PC-9 (cell line): ENCODE measurements around the gene UNC13B. TPM values are rescaled to one million over a fixed set of nuclear protein-coding genes. Genes with fewer than 3 reads are reported as not detected.

Experiments used
- BruUV-seq: library from RNA; stranded (reverse); fragments of 400-500 nt; replicated peaks from 2 replicates; lab custom pipeline; 2021; lab: Mats Ljungman, UMichigan
- CTCF ChIA-PET: fragments of 300-600 bp; sonication (Branson Sonifier 250); formaldehyde crosslinking; loops from one replicate; lab custom pipeline; 2022; ENCODE audit warnings: antibody characterized with exemption; lab: Charles Lee
- POLR2A ChIA-PET: fragments of 300-600 bp; sonication (Branson Sonifier 250); formaldehyde crosslinking; loops from one replicate; lab custom pipeline; 2022; ENCODE audit warnings: antibody characterized with exemption; ENCODE audit not compliant: unreplicated experiment; lab: Charles Lee
- DNase-seq, 2 experiments: peaks; one replicate each; pipeline versions ENCODE4 v3.0.0 to v3.0.0-alpha.2; 2015 to 2022; ENCODE audit warnings: mixed read lengths in 1 of 2
- H2AFZ ChIP-seq: fragments of 200-600 bp; sonication (generic); 2 replicates; pipeline ENCODE4 v1.8.1; 2017; ENCODE audit warnings: antibody characterized with exemption
- H3F3A ChIP-seq: fragments of 200-600 bp; sonication (generic); 2 replicates; pipeline ENCODE4 v1.8.1; 2017; ENCODE audit warnings: antibody characterized with exemption, mild to moderate bottlenecking, low read depth; ENCODE audit not compliant: insufficient read depth
- H3K27ac ChIP-seq: fragments of 200-600 bp; sonication (generic); 2 replicates; pipeline ENCODE4 v1.6.1; 2016; ENCODE audit warnings: mixed run types
- H3K27me3 ChIP-seq: fragments of 200-600 bp; sonication (generic); 2 replicates; pipeline ENCODE4 v1.6.1; 2016; ENCODE audit warnings: low read depth, mixed run types; ENCODE audit not compliant: insufficient read depth
- H3K36me3 ChIP-seq: fragments of 200-600 bp; sonication (generic); 2 replicates; pipeline ENCODE4 v1.6.1; 2016; ENCODE audit warnings: low read depth, mixed run types
- H3K4me1 ChIP-seq: fragments of 200-600 bp; sonication (generic); replicated peaks from 2 replicates; pipeline ENCODE4 v1.6.1; 2016; ENCODE audit warnings: mixed run types; ENCODE audit not compliant: insufficient read depth
- H3K4me2 ChIP-seq: fragments of 200-600 bp; sonication (generic); 2 replicates; pipeline ENCODE4 v1.6.1; 2017; ENCODE audit warnings: mixed run types
- H3K4me3 ChIP-seq: fragments of 200-600 bp; sonication (generic); 2 replicates; pipeline ENCODE4 v1.6.1; 2016; ENCODE audit warnings: mixed run types
- H3K79me2 ChIP-seq: fragments of 200-600 bp; sonication (generic); 2 replicates; pipeline ENCODE4 v1.6.1; 2017; ENCODE audit warnings: low read depth, mixed run types
- H3K9me2 ChIP-seq: fragments of 200-600 bp; sonication (generic); 2 replicates; pipeline ENCODE4 v1.8.1; 2017; ENCODE audit warnings: mild to moderate bottlenecking; ENCODE audit not compliant: insufficient read depth
- H3K9me3 ChIP-seq: fragments of 200-600 bp; sonication (generic); 2 replicates; pipeline ENCODE4 v1.8.1; 2016; ENCODE audit warnings: low read depth; ENCODE audit not compliant: insufficient read depth
- H4K20me1 ChIP-seq: fragments of 200-600 bp; sonication (generic); 2 replicates; pipeline ENCODE4 v1.8.1; 2017; ENCODE audit not compliant: insufficient read depth
- EZH2 ChIP-seq: fragments of 200-600 bp; sonication (generic); IDR thresholded peaks from 2 replicates; pipeline ENCODE4 v1.8.0; 2017; ENCODE audit warnings: antibody characterized with exemption, low read depth
- intact Hi-C: fragments of 100-400 bp; cut with micrococcal nuclease; formaldehyde crosslinking; loops from one replicate; pipeline ENCODE4 v1.10.0; 2022; ENCODE audit not compliant: unreplicated experiment
- total RNA-seq: library from RNA; stranded (reverse); gene quantifications from 2 replicates; pipeline ENCODE4 v1.2.3, GENCODE V29; 2021
- TF ChIP-seq, protein P1 (sequence below): fragments of 200-600 bp; sonication (generic); conservative IDR thresholded peaks from 2 replicates; pipeline ENCODE4 v1.6.1; 2017; ENCODE audit warnings: mixed run types, antibody characterized with exemption, mild to moderate bottlenecking, moderate library complexity

UNC13B gene
- total RNA-seq, 1 experiment from 2014 or later = not detected

DNA sequence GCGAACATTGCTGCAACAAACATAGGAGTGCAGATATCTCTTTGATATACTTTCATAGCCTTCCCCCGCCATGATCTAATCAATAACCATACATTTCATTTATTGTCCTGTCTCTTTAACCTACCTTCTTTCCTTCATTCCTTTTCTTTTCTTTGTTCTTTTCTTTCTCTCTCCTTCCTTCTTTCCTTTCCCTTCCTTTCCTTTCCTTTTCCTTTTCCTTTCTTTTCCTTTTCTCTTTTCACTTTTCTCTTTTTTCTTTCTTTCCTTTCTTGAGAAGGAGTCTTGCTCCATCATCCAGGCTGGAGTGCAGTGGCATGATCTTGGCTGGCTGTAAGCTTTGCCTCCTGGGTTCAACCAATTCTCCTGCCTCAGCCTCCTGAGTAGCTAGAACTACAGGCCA is 100.3 kb downstream of the UNC13B start:
- Histone ChIP-seq H3K79me2 (no peaks in the 10 kb centered on the region), H3K27ac (no peak overlapping the region), H3K4me1 (no peaks in the 10 kb centered on the region), H3K9me3 (no peaks in the 10 kb centered on the region), H2AFZ (no peak overlapping the region), H4K20me1 (no peaks in the 10 kb centered on the region), H3K9me2 (no peaks in the 10 kb centered on the region), H3K36me3 (no peaks in the 10 kb centered on the region), H3K4me3 (no peak overlapping the region), H3K27me3 (no peaks in the 10 kb centered on the region), H3F3A (no peaks in the 10 kb centered on the region), H3K4me2 (no peak overlapping the region)
- no TSS peak for BruUV-seq
- ChIA-PET CTCF (no interaction called here), POLR2A (no interaction called here)
- no peak for DNase-seq
- TF ChIP-seq EZH2 = no peak
- TF ChIP-seq, protein P1, sequence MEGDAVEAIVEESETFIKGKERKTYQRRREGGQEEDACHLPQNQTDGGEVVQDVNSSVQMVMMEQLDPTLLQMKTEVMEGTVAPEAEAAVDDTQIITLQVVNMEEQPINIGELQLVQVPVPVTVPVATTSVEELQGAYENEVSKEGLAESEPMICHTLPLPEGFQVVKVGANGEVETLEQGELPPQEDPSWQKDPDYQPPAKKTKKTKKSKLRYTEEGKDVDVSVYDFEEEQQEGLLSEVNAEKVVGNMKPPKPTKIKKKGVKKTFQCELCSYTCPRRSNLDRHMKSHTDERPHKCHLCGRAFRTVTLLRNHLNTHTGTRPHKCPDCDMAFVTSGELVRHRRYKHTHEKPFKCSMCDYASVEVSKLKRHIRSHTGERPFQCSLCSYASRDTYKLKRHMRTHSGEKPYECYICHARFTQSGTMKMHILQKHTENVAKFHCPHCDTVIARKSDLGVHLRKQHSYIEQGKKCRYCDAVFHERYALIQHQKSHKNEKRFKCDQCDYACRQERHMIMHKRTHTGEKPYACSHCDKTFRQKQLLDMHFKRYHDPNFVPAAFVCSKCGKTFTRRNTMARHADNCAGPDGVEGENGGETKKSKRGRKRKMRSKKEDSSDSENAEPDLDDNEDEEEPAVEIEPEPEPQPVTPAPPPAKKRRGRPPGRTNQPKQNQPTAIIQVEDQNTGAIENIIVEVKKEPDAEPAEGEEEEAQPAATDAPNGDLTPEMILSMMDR = no peak
- intact Hi-C loops = no loop called here

DNA sequence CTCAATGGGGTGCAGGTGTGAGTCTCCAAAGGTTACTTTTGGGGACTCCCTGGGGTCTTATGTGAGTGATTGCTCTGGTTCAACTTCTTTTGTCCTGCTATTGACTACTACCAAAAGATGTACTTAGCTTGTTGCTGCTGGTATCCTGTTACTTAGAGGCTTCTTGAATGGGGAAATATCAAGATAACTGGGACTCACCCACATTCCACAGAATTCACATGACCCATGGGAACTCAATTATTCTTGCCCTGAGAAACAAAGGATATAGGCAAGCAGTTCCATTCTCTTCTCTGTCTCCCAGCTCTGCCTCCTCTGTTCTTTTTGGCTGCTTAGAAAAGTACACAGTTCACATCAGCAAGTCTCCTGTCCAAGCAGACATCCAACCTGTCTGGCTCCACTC is 105.9 kb downstream of the UNC13B start:
- no peaks in the 10 kb centered on the region for H3F3A ChIP-seq
- TF ChIP-seq, protein P1 = no peak
- TF ChIP-seq EZH2 = no peak
- intact Hi-C loops = no loop called here
- H3K36me3 ChIP-seq = no peaks in the 10 kb centered on the region
- H3K4me1 ChIP-seq = no peaks in the 10 kb centered on the region
- CTCF ChIA-PET = no interaction called here
- POLR2A ChIA-PET = no interaction called here
- H3K27me3 ChIP-seq = no peaks in the 10 kb centered on the region
- H3K4me2 ChIP-seq = no peak overlapping the region
- no TSS peak for BruUV-seq
- no peaks in the 10 kb centered on the region for H3K9me2 ChIP-seq
- H3K9me3 ChIP-seq = no peaks in the 10 kb centered on the region
- H2AFZ ChIP-seq = no peak overlapping the region
- H3K27ac ChIP-seq = no peak overlapping the region
- H4K20me1 ChIP-seq = no peaks in the 10 kb centered on the region
- H3K79me2 ChIP-seq = no peaks in the 10 kb centered on the region
- H3K4me3 ChIP-seq = no peak overlapping the region
- DNase-seq = no peak

DNA sequence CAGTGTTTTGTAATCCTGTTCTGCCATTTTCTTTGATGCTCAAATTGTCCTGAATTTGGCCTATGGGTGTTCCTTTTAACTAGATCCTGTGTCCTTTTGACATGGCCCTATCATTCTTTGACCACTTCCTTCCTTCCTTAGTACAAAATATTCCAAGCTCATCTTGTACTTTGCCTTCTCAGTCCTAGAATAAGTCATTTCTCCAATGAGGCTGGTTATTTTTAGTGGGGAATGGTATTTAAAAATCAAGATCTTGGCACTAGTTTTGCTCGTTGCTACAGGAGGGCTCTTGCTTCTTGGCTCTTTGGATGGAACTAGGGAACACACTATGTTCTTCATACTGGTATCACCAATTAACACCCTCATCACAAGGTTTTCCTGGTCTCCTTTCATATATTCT is 108.1 kb downstream of the UNC13B start:
- Histone ChIP-seq H3K9me3 (no peaks in the 10 kb centered on the region), H3K4me2 (no peak overlapping the region), H2AFZ (no peak overlapping the region), H3K9me2 (no peaks in the 10 kb centered on the region), H3K4me3 (no peak overlapping the region), H3F3A (no peaks in the 10 kb centered on the region), H3K27me3 (no peaks in the 10 kb centered on the region), H3K4me1 (no peaks in the 10 kb centered on the region), H3K79me2 (no peaks in the 10 kb centered on the region), H3K27ac (no peak overlapping the region), H3K36me3 (no peaks in the 10 kb centered on the region), H4K20me1 (no peaks in the 10 kb centered on the region)
- TF ChIP-seq EZH2 = no peak
- TF ChIP-seq, protein P1 = no peak
- intact Hi-C loops = no loop called here
- DNase-seq = no peak
- BruUV-seq = no TSS peak
- ChIA-PET CTCF (no interaction called here), POLR2A (no interaction called here)
